PC-3 (cell line): ENCODE results near the gene SLC12A2. TPM values are rescaled to one million over a fixed set of nuclear protein-coding genes. Genes with fewer than 3 reads are reported as not detected.

ENCODE experiments used
- ATAC-seq: fragments of 200-7000 bp; cut with Tn5 transposase; 2 replicates; pipeline ENCODE4 v1.9.1; 2020; ENCODE audit warnings: mild to moderate bottlenecking, moderate library complexity
- BruUV-seq: library from RNA; stranded (reverse); fragments of 400-500 nt; replicated peaks from 2 replicates; lab custom pipeline; 2021; lab: Mats Ljungman, UMichigan
- CTCF ChIA-PET: fragments of 300-600 bp; sonication (Branson Sonifier 250); formaldehyde crosslinking; loops from one replicate; lab custom pipeline; 2022; ENCODE audit warnings: antibody characterized with exemption; lab: Charles Lee
- POLR2A ChIA-PET: fragments of 300-600 bp; sonication (Branson Sonifier 250); formaldehyde crosslinking; loops from one replicate; lab custom pipeline; 2022; ENCODE audit warnings: antibody characterized with exemption; ENCODE audit not compliant: unreplicated experiment; lab: Charles Lee
- DNase-seq: peaks from one replicate; pipeline ENCODE4 v3.0.0-alpha.2; 2015
- H2AFZ ChIP-seq: fragments of 300-600 bp; sonication (generic); 2 replicates; pipeline ENCODE4 v1.6.0; 2016; ENCODE audit warnings: antibody characterized with exemption, low read length
- H3F3A ChIP-seq: fragments of 300-600 bp; sonication (generic); one replicate; pipeline ENCODE4 v1.6.0; 2017; ENCODE audit warnings: antibody characterized with exemption, low read length, control low read depth, mild to moderate bottlenecking; ENCODE audit not compliant: unreplicated experiment
- H3K27ac ChIP-seq: fragments of 300-600 bp; sonication (generic); 2 replicates; pipeline ENCODE4 v1.5.1; 2016; ENCODE audit warnings: mild to moderate bottlenecking, low read length
- H3K27me3 ChIP-seq: fragments of 300-600 bp; sonication (generic); 2 replicates; pipeline ENCODE4 v1.6.1; 2016; ENCODE audit warnings: low read length, mixed read lengths
- H3K36me3 ChIP-seq: fragments of 300-600 bp; sonication (generic); 2 replicates; pipeline ENCODE4 v1.6.1; 2016; ENCODE audit warnings: low read depth, mixed run types, low read length, mixed read lengths
- H3K4me1 ChIP-seq: fragments of 300-600 bp; sonication (generic); 2 replicates; pipeline ENCODE4 v1.5.1; 2016; ENCODE audit warnings: low read length; ENCODE audit not compliant: insufficient read depth
- H3K4me2 ChIP-seq: fragments of 300-600 bp; sonication (generic); 2 replicates; pipeline ENCODE4 v1.6.0; 2016; ENCODE audit warnings: low read length
- H3K4me3 ChIP-seq: fragments of 300-600 bp; sonication (generic); 2 replicates; pipeline ENCODE4 v1.5.1; 2016; ENCODE audit warnings: mild to moderate bottlenecking, low read length, mixed read lengths
- H3K79me2 ChIP-seq: fragments of 300-600 bp; sonication (generic); 2 replicates; pipeline ENCODE4 v1.6.1; 2017; ENCODE audit warnings: low read length, mixed read lengths
- H3K9ac ChIP-seq: fragments of 300-600 bp; sonication (generic); 2 replicates; pipeline ENCODE4 v1.6.0; 2016; ENCODE audit warnings: mild to moderate bottlenecking, low read length
- H3K9me2 ChIP-seq: fragments of 300-600 bp; sonication (generic); replicated peaks from 2 replicates; pipeline ENCODE4 v1.6.1; 2016; ENCODE audit warnings: mixed run types, low read length, mixed read lengths
- H3K9me3 ChIP-seq: fragments of 300-600 bp; sonication (generic); 2 replicates; pipeline ENCODE4 v1.6.1; 2016; ENCODE audit warnings: low read length, mixed read lengths
- H4K20me1 ChIP-seq: fragments of 300-600 bp; sonication (generic); 2 replicates; pipeline ENCODE4 v1.6.1; 2016; ENCODE audit warnings: low read length, mixed read lengths
- EZH2 ChIP-seq: fragments of 300-600 bp; sonication (generic); IDR thresholded peaks from one replicate; pipeline ENCODE4 v1.6.1; 2017; ENCODE audit warnings: antibody characterized with exemption, mild to moderate bottlenecking, low read length; ENCODE audit not compliant: unreplicated experiment
- EZH2phosphoT487 ChIP-seq: fragments of 300-600 bp; sonication (generic); IDR thresholded peaks from 2 replicates; pipeline ENCODE4 v1.6.1; 2018; ENCODE audit warnings: mild to moderate bottlenecking, antibody characterized with exemption, low read length, borderline replicate concordance
- intact Hi-C: fragments of 100-400 bp; cut with micrococcal nuclease; formaldehyde crosslinking; loops from 2 replicates; pipeline ENCODE4 v1.9.0; 2023
- total RNA-seq: library from RNA; depleted of rRNA; stranded (reverse); fragments of >200 nt; gene quantifications from 2 replicates; pipeline ENCODE4 v1.2.3, GENCODE V29; 2014
- TF ChIP-seq, protein P1 (sequence below): fragments of 300-600 bp; sonication (generic); conservative IDR thresholded peaks from 2 replicates; pipeline ENCODE4 v1.5.1; 2017; ENCODE audit warnings: antibody characterized with exemption, low read depth, mild to moderate bottlenecking, low read length

Gene SLC12A2
- total RNA-seq, 1 experiment from 2014 or later = 33.9 TPM

DNA sequence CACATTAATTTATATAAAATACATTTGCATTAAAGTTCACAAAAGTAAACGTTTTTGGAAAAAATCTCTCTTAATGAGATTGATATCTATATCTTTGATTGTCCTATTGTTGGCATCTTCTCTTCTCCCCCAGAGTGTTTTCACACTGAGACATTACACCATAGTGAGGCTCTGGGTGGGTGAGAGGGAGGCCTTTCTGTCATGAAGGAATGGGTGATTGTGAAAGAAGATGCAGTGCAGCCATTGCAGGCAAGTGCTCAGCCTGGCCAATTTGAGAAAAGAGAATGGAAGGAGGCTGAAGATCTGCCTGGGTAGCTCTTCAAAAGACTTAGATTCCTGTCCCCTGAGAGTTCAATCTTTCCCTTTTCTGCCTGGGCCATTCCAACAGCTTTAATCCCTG, 140.8 kb downstream of the SLC12A2 start:
- Histone ChIP-seq H3K4me2 (no peak overlapping the region), H3K4me3 (no peak overlapping the region), H3K27me3 (no peaks in the 10 kb centered on the region), H3K36me3 (no peaks in the 10 kb centered on the region), H3K9me2 (no peaks in the 10 kb centered on the region), H4K20me1 (no peaks in the 10 kb centered on the region), H3K9me3 (no peaks in the 10 kb centered on the region), H3F3A (no peaks in the 10 kb centered on the region), H3K4me1 (peaks cover 22% of the 10 kb centered on the region), H3K27ac (no peak overlapping the region), H3K79me2 (no peaks in the 10 kb centered on the region), H3K9ac (no peak overlapping the region), H2AFZ (no peak overlapping the region)
- no peak for ATAC-seq
- TF ChIP-seq, protein P1, sequence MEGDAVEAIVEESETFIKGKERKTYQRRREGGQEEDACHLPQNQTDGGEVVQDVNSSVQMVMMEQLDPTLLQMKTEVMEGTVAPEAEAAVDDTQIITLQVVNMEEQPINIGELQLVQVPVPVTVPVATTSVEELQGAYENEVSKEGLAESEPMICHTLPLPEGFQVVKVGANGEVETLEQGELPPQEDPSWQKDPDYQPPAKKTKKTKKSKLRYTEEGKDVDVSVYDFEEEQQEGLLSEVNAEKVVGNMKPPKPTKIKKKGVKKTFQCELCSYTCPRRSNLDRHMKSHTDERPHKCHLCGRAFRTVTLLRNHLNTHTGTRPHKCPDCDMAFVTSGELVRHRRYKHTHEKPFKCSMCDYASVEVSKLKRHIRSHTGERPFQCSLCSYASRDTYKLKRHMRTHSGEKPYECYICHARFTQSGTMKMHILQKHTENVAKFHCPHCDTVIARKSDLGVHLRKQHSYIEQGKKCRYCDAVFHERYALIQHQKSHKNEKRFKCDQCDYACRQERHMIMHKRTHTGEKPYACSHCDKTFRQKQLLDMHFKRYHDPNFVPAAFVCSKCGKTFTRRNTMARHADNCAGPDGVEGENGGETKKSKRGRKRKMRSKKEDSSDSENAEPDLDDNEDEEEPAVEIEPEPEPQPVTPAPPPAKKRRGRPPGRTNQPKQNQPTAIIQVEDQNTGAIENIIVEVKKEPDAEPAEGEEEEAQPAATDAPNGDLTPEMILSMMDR = no peak
- TF ChIP-seq EZH2 = no peak
- TF ChIP-seq EZH2phosphoT487 = no peak
- no TSS peak for BruUV-seq
- intact Hi-C loops = no loop called here
- ChIA-PET POLR2A (no interaction called here), CTCF (no interaction called here)
- DNase-seq = no peak

DNA sequence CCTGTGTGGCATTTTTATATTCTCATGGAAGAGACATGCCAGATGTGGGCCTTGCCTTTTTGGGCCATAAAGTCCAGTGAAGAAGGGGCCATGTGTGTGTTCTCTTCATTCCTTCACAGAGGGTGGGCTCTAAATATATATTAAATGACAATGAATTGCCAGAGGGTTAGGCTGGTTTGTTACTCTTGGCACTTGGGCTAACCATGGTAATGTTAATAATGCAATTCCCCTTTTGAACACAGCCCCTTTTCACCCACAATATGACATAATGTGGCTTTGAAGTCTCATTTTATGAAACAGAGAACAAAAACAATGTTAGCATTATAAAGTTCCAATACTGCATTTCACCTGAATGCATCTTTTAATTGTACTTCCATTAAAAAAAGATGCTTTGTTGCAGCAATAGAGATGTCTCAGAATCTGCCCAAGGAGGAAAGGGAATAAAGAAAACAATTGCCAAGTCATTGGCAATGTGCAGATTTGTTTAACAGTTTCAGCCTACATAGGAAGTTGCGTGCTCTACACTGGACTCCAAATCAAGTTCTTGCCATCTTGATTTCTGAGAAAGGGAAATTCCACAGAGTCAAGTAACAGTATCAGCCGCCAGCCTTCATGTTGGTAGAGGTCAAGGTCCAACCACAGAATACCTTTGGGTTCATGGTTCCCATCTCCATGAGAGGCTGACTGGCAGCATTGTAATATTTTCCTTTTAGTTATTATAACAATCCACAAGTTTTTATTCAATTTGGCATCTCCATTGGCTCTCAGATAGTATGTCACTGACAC, 141.9 kb downstream of the SLC12A2 start:
- Histone ChIP-seq H3K79me2 (no peaks in the 10 kb centered on the region), H3K4me3 (no peak overlapping the region), H3K9ac (no peak overlapping the region), H4K20me1 (no peaks in the 10 kb centered on the region), H3K27me3 (no peaks in the 10 kb centered on the region), H3K9me2 (no peaks in the 10 kb centered on the region), H2AFZ (no peak overlapping the region), H3F3A (no peaks in the 10 kb centered on the region), H3K36me3 (no peaks in the 10 kb centered on the region), H3K4me2 (no peak overlapping the region), H3K27ac (no peak overlapping the region), H3K9me3 (no peaks in the 10 kb centered on the region), H3K4me1 (peaks cover 22% of the 10 kb centered on the region)
- POLR2A ChIA-PET = no interaction called here
- peak; percentile 24 for DNase-seq
- BruUV-seq = no TSS peak
- CTCF ChIA-PET = no interaction called here
- no peak for ATAC-seq
- intact Hi-C loops = loop anchor here (5.0 kb wide), 2 partner anchors 47 to 512 kb away; no protein-coding TSS in a partner anchor
- TF ChIP-seq EZH2phosphoT487 (no peak), EZH2 (no peak)
- TF ChIP-seq, protein P1 = no peak

DNA sequence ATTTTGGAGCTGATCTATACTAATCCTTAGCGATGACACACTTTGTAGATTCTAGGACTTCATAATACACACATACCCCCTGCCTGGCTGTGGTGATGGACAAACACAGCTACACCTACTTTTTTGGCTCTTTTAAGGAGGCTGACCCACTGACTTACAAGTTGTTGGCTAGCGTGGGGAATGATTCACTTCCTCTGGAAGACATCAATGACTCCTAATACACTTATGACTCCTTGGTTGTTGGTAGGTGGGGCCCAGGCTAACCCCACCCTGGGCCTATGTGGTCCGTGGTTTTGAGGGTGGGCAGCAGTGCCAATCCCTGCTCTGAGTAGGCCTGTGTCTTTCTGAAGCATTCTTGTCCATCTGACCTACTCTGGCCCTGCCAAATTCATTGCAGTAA, 144.4 kb downstream of the SLC12A2 start:
- no peaks in the 10 kb centered on the region for H3K9me3 ChIP-seq
- H3K4me2 ChIP-seq = peak overlapping the region; percentile 62
- H3K27ac ChIP-seq = peak overlapping the region; percentile 89
- ChIA-PET CTCF (interaction anchor here (1.0 kb wide), 1 partner anchor 271 kb away, joined by 3 read pairs; no protein-coding TSS in a partner anchor), POLR2A (interaction anchor here (0.5 to 0.6 kb wide), 4 partner anchors 166 to 892 kb away, joined by 3 to 4 read pairs (median 3); no protein-coding TSS in a partner anchor)
- peak overlapping the region; percentile 31; the same call in 1 of the 2 replicates for H2AFZ ChIP-seq
- H3K4me1 ChIP-seq = peaks cover 22% of the 10 kb centered on the region
- intact Hi-C loops = loop anchor here (1.0 to 5.0 kb wide), 5 partner anchors 11 to 509 kb away; no protein-coding TSS in a partner anchor
- BruUV-seq = no TSS peak
- no peaks in the 10 kb centered on the region for H3K79me2 ChIP-seq
- H3K4me3 ChIP-seq = peak overlapping the region; percentile 5; the same call in 1 of the 2 replicates
- H3K27me3 ChIP-seq = no peaks in the 10 kb centered on the region
- H3K9me2 ChIP-seq = no peaks in the 10 kb centered on the region
- peak overlapping the region; percentile 59 for H3K9ac ChIP-seq
- H3F3A ChIP-seq = no peaks in the 10 kb centered on the region
- TF ChIP-seq EZH2 (no peak), EZH2phosphoT487 (no peak)
- TF ChIP-seq, protein P1 = no peak
- H3K36me3 ChIP-seq = no peaks in the 10 kb centered on the region
- no peaks in the 10 kb centered on the region for H4K20me1 ChIP-seq
- ATAC-seq (peak; percentile 95), DNase-seq (peak; percentile 97)
